Transverse colon (tissue), 3 donors: ENCODE measurements around the gene AXIN1.

ENCODE experiments used
- EP300 ChIP-seq: sonication (generic); formaldehyde crosslinking; IDR thresholded peaks from one replicate; pipeline ENCODE4 v1.6.1; 2017; ENCODE audit warnings: antibody characterized with exemption, low read depth
- TF ChIP-seq, protein P1 (sequence below), 5 experiments: fragments of 200-600 bp in 3 of 5; fragments of 450-650 bp in 2 of 5; sonication (generic) in 3 of 5; IDR thresholded peaks; 1 replicate in 2 of 5; 2 replicates in 3 of 5; pipeline ENCODE4 v1.5.1; 2016 to 2017; ENCODE audit warnings: antibody characterized with exemption in 5 of 5, inconsistent platforms in 3 of 5, mild to moderate bottlenecking in 2 of 5, moderate library complexity in 1 of 5

DNA sequence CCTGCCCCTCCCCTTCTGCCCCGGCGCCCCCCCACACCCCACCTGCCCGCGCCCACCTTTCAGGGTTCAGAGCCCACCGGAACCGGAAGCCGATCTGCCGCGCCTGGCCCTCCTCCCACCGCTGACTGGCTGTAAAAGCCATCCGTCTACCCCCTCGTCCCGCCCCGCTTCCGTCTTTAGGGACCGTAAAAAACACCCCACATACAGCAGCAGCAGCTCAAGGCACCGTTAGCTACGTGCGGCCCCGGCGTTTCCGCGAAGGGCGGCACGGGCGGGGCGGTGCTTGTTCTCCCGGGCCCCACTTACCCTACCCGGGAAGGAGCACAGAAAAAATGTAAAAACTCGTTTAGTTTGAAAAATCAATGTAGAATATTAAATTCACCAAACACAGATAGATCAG lies 17.9 kb upstream of the AXIN1 start, which contains the start of gene MRPL28:
- TF ChIP-seq, protein P1, sequence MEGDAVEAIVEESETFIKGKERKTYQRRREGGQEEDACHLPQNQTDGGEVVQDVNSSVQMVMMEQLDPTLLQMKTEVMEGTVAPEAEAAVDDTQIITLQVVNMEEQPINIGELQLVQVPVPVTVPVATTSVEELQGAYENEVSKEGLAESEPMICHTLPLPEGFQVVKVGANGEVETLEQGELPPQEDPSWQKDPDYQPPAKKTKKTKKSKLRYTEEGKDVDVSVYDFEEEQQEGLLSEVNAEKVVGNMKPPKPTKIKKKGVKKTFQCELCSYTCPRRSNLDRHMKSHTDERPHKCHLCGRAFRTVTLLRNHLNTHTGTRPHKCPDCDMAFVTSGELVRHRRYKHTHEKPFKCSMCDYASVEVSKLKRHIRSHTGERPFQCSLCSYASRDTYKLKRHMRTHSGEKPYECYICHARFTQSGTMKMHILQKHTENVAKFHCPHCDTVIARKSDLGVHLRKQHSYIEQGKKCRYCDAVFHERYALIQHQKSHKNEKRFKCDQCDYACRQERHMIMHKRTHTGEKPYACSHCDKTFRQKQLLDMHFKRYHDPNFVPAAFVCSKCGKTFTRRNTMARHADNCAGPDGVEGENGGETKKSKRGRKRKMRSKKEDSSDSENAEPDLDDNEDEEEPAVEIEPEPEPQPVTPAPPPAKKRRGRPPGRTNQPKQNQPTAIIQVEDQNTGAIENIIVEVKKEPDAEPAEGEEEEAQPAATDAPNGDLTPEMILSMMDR (IDR thresholded peaks at IDR 0.05) = no peak
- no peak for TF ChIP-seq EP300
